GM19025 (cell line): ENCODE measurements around the gene BCL2L1.

Experiments used
- ATAC-seq: cut with Tn5 transposase; IDR thresholded peaks from one replicate; pipeline ENCODE4 v1.9.1; 2021; ENCODE audit warnings: mild to moderate bottlenecking, low read depth, moderate library complexity; ENCODE audit not compliant: unreplicated experiment

Gene BCL2L1

DNA sequence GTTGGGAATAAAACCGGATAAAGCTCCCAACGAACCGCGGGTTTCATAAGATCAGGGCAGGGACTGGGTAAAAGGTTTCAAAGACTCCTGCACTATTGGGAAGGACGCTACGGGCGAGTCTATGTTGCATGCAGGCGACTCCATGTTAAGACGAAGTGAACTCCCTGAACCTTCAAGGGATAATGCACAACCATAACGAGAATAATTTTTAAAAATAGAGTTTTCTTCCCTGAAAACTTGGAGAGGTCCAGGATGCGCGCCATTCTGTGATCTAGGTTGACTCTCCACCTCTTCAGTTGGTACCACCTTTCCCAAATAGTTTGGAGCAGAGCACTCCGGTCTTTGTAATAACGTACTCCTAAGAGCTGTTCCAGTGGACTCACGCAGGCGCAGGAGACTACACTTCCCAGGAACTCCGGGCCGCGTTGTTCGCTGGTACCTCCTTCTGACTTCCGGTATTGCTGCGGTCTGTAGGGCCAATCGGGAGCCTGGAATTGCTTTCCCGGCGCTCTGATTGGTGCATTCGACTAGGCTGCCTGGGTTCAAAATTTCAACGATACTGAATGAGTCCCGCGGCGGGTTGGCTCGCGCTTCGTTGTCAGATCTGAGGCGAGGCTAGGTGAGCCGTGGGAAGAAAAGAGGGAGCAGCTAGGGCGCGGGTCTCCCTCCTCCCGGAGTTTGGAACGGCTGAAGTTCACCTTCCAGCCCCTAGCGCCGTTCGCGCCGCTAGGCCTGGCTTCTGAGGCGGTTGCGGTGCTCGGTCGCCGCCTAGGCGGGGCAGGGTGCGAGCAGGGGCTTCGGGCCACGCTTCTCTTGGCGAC lies 16.3 kb upstream of the BCL2L1 start, which contains the start of gene TPX2:
Gene TPX2 (plus strand): TSS at position 562 of the 821 bp plus-strand sequence. CDS start 18,187 bp downstream, outside the sequence.
- peak; percentile 97 for ATAC-seq

DNA sequence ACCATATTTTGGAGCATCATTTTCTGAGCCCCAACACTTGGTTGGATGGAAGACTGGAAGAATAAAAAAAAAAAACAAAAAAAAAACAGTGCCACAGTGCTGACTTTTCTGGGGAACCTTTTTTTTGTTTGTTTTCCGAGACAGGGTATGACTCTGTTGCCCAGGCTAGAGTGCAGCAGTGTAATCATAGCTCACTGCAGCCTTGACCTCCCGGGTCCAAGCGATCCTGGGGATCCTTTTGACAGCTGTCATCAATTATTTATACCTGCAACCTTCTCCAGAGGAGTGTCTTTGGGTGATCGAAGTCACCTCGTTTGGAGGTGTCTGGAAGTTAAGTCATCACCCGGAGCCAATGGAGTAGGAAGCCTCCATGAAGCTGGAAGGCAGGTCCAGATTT lies 8.7 kb upstream of the BCL2L1 start:
- no peak for ATAC-seq

DNA sequence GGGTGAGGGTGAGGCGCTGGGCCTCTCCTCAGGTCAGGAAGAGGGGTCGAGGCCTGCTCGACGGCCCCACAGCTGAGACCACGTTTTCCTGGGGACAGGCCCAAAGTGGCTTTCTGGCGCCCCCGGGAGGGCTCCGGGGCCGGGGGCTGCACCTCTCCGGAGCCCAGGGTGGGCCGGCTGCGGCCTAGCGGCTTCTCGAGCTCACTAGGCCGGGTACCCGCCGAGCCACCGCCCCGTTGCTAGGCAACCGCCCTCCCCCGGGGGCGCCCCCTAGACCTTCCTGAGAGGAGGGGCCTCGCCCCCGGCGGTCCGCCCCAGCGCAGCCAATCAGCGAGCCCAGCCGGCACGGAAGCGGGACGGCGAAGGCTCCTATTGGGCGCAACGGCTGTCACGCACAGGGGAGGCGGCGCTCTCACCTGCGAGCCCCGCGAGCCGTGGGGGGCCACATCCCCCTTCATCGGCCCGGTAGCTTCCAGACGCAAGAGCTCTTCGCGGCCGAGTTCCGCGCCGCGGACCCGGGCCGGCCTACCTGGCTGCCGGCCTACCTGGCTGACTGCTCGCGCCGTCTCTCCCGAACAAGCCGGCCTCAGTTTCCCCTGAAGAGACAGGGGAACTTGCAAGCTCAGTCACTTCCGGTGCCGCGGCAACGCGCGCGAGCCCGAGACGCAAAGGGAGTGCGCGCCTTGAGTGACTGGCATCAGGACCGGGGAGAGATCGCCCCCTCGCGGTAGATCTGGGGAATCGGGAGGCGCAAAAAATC lies 831 bp upstream of the BCL2L1 start:
- ATAC-seq: peak; percentile 86

DNA sequence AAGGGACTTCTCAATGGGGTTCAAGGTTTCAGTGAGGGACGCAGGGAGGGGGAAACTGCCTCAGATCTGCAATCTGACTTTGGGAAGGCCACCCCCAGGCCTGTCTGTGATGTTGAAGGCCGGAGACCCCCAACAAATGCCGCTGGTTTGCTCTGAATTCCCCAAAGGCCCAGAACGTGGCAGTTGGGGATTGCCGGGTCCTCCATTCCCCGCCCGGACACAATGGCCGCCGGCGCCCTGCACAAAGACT lies 326 bp upstream of the BCL2L1 start:
- no peak for ATAC-seq

DNA sequence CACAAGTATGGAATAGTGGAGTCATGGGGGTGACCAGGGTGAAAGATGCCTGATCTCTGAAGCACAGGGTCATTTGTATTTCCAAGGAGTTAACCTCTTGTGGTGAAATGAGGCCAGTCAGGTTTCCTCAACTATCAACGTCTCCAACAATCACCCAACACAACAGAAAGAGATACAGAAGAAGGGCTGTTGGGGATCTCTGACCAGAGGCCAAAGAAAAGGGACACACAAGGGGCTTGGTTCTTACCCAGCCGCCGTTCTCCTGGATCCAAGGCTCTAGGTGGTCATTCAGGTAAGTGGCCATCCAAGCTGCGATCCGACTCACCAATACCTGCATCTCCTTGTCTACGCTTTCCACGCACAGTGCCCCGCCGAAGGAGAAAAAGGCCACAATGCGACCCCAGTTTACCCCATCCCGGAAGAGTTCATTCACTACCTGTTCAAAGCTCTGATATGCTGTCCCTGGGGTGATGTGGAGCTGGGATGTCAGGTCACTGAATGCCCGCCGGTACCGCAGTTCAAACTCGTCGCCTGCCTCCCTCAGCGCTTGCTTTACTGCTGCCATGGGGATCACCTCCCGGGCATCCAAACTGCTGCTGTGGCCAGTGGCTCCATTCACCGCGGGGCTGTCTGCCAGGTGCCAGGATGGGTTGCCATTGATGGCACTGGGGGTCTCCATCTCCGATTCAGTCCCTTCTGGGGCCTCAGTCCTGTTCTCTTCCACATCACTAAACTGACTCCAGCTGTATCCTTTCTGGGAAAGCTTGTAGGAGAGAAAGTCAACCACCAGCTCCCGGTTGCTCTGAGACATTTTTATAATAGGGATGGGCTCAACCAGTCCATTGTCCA lies 1.0 kb downstream of the BCL2L1 start:
- ATAC-seq: no peak

DNA sequence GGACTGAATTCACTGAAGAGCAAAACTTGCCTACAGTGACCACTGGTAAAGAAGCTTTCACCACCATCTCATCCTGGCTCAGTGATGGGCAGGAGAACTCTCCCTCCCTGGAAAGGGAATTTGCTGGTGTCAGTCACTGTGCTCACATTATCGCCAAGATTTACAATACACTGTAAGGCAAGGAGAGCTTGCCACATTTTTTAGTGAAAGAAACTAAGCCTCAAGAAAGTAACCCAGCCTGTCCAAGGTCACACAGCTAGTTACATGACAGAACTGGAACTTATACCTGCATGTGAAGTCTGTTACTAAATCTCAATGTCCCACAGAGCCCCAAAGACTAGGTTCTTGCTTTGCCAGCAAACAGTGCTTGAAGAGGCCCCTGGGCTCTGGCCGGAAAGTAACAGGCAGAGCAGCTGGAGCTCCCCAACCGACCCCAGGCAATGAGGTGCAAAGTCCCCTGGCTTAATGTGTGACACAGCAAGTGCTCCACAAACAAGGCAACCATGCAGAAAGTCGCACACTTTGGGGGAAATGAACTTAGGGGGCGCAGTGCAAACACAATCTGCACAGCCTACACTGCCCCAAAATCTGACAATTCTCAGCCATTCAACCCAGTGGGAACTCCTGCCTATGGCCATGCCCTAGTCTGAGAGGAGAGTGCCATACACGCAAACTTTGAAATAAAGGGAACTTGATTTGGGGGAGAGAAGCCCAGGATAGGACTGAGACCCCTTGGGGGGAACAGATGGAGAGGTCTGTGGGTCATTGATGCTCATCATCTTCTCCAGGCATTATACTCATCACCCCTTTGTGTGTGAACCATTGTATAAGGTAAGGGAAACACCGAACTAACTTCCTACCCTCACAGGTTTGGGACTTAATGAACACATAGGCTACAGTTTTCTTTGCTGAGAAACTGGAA lies 1.9 kb downstream of the BCL2L1 start:
- ATAC-seq: no peak

DNA sequence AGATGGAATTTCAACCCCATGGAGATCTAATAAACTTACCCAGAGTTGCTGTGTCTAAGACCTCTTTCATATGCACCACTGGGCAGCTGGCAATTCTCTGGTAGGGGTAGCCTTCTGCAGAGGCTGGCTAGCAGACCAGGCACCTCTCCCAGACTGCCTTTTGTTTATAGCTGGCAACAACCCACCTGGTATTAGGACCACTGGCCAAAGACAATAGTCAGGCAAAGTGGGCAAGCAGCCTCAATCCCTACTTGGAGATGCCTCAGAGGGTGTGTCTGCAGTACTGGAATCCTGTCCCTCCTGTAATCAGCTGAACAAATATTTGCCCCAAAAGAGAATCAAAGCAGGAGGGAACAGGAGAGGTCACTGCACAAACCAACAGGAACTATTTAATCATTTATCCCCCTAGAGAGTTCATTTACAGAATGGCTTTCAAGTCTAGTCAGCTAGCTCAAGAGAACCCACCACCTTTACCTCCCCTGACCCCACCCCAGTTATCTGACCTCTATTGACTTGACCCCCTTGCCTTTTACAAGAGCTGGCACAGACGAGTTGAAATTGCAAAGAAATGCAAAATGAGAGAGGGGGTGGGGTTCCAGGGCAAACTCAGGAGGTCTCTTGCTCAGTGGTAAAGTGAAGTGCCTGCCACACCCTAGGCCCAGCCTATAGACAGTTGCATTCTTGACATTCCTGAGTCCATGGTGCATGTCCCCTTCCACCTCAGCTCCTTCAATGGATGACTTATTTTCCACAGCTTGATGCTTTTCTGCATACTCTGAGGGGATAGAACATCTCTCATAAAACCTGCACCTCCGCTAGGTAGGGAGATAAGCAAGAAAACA lies 2.8 kb downstream of the BCL2L1 start:
- no peak for ATAC-seq

DNA sequence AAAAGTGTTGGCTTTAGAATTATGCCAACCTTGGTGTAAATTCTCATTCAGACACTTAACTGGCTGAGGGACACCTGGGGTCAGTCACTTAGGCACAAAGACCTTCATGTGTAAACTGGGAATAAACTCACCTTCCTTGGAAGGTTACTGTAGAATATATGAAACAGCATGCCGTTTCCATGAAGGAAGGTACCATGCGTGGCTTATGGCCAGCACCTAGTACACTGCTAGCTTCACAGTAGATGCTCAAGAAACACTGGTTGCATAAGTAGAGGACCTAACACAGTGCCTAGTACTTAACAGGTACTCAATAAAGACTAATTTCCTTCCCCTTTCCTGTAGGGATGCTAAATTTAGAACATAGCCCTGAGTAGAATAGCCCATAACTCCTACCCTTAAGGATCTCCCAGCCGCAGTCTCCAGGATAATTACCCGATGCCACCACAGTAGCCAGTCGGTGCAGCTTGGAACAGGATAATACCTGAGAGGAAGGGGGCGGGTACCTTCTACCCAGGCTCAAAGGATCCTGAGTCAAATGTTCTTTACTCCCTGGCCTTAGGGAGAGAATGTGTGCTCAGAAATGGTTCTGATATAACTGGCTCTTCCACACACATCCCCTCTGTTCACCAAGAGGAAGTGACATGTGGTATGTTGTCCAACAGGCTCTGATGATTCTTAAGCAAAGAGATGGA lies 3.6 kb downstream of the BCL2L1 start:
- no peak for ATAC-seq

DNA sequence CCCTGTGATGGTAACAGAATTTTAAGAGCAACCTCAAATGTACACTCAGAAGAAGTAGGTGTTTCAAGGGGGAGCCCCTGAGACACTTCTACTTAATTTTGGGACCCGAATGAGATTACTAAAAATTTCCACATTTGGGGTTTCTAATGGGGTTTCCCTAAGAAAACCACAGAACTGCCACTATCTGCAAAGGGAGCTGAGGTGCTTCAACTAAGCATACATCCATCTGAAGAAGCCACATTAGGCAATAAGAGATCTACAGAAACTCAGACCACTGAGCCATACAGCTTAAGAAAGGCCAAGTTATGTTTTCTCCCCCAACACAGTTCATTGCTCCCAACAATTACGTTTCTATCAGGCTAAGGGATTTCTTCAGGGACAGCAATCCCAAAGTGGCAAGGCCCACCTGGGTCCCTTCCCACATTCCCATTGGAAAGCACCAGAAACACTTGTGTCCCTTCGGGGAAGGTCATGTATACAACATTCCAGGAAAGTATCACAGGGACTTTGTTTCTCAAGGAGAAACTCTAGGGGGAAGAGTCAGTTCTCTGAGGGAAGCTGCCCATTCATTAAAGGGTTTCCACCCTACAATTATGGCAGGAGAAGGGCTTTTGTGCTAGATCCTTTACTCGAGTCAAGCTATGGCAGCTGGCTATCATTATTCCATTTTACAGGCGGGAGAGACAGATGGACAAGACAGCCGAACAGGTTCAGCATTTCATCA lies 5.0 kb downstream of the BCL2L1 start:
- ATAC-seq: no peak

DNA sequence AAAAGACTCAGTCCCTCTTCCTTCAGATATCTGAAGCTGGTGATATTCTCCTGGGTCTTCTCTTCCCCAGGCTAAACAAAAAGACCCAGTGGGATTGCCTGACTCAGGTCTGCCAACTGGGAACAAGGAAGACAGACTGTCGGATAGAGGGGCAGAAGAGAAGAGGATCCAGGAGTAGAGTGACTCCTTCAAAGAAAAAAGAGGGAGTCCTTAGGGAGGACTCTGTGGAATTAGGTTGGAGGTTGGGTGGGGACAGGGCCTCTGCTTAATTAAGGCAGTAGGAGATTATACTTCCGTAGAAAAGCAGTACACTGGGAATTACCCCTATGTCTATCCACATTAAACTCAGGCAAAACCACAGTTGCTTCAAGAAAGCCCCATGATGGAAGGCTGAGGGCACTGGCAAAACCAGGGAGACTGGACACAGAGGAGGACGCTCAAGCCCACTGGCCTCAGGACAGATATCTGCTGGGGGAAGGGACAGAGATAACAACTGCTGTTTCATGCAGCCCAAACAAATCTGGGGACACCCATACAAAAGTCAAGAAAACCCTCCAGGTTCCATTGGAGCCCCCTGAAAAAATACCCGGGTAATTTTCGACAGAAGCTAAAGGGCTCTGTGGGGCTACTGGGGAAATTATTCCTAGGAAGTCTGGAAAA lies 5.7 kb downstream of the BCL2L1 start:
- no peak for ATAC-seq

DNA sequence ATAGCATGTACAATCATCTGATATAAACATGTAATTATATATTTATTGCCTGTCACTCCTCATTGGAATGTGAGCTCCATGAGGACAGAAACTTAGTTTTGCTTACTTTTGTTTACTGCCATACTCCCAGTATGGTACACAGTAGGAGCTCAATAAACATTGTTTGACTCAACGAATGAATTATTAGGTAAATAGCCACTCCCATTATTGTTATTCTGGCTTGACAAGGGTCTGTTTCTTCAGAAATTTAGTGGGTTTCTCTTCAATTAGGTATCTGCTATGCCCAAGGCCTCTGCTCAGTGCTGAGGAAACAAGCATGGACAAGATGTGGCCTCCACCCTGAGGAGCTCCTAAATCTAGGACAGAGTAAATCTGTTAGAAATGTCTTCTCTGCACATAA lies 6.3 kb downstream of the BCL2L1 start:
- no peak for ATAC-seq

DNA sequence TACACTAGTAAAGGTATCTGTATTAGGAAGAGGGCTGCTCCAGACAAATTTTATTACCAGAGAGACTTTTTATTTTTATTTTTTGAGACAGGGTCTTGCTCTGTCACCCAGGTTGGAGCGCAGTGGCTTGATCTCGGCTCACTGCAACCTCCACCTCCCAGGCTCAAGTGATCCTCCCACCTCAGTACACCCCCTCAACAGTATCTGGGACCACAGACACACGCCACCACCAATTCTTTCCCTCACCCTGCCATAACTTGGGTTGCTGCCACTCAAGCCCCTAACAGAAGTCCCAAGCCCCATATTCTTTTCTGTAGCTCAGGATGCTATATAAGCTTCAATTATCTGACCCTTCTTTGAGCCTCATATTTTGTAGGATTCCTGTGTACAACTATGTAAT lies 6.9 kb downstream of the BCL2L1 start:
- ATAC-seq: no peak

DNA sequence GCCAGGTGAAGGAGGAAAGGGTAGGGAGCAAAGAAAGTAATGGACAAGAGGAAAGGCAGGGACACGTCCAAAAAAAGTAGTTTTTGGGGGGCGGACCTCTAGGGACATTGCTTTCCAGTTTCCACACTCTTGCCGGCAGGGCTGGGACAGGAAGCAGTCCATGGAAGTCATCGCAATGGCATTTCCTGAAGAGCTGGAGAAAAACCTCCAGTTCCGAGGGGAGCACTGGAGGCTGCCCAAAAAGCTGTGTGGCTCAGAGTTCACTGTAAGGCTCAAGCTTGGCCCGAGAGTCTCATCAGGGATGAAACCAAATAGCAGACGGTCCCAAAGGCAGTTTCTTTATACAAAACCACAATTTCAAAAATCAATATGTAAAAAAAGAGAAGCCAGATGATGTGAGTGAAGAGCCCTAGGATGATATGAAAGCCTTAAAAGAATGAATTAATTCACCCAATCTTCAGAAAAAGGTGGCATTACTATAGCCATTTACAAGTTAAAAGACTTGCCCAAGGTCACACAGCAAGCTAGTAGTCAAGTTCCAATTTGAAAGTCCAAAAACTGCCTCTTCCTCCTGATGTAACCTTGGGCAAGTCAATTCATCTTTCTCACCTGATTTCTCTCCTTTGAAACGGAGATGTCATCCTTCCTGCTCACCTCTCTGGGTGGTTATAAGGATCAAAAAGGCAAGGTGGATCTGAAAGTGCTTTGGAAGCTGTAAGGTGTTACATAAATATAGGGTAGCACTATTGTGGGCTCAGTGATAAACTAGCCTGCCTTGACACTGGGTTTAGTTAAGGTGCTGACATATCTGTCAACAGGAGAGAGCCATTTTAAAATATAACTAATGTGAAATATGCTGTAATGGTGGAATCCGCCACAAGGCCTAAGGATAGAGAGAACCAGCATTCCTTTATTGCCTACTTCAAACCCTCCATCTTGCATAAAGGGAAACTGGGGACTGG lies 9.1 kb downstream of the BCL2L1 start:
- no peak for ATAC-seq

DNA sequence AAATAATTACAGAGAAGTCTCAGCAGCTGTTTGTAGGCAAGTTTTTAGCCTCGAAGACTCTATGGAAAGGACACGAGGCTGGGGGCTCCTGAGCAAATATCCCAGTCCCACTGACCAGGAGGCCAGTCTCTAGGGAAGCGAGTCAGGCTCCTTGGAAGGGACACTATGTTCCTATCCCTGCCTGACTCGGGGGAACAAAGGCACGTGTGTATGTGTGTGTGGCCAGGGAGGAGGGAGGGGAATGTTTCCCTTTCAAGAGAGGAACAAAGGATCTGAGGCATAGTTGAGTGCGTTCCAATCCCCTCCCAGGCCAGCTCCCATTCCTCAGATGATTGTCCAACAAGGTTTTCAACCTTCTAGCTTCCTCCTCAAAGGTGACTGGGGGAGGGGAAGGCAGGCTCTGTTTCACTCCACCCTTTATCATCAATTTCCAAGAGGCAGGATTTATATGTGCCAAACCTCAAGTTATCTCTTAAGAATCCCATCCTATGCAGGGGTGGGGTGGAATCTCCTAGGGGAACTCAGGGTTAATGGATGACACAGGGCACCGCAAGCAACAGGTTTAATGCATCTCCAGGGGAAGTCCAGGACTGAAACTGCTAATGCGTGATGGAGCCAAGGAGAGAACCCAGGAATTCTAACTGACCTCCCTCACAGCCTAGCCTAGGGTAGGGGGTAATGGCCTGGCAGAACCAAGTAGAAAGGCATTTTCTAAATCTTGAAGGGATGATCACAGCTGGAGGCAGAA lies 9.9 kb downstream of the BCL2L1 start:
- no peak for ATAC-seq

DNA sequence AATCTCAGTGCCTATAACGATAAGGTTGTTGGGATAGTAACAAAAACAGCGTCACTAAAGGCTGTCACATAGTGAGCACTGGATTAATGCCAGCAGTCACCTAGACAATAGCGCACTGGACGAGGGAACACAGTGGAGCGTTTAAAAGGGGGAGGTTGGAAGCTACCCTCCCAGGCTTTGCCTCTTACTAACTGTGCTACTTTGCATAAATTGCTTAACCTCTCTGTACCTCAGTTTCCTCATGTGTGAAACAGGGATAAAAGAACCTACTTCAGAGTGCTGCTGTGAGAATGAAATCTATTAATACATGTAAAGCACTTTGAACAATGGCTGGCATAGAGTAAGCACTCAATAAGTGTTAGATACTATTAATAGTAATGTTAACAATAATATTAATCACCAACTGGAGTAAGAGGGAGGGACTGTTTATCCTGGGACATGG lies 10.5 kb downstream of the BCL2L1 start:
- no peak for ATAC-seq
